ENCODE results near the gene KRTAP10-5.

GRCh38 chr21:44595524-44595923, 15.1 kb upstream of the KRTAP10-5 start:
- TF ChIP-seq E2F5 (CRISPR knock-in tag; IDR thresholded peaks at IDR 0.05) (no peak), TEAD4 (CRISPR knock-in tag; IDR thresholded peaks at IDR 0.05) (no peak), CTCF (IDR thresholded peaks at IDR 0.05) (no peak), KAT7 (CRISPR knock-in tag; IDR thresholded peaks at IDR 0.05; ENCODE audit: borderline replicate concordance) (no peak), MAX (CRISPR knock-in tag; IDR thresholded peaks at IDR 0.05) (no peak), ATF3 (CRISPR knock-in tag; conservative IDR thresholded peaks at IDR 0.05) (no peak), E2F1 (CRISPR knock-in tag; IDR thresholded peaks at IDR 0.05) (no peak), CREB1 (CRISPR knock-in tag; IDR thresholded peaks at IDR 0.05) (no peak), MYBL2 (CRISPR knock-in tag; IDR thresholded peaks at IDR 0.05) (no peak), ZNF416 (CRISPR knock-in tag; IDR thresholded peaks at IDR 0.05) (no peak), USF2 (CRISPR knock-in tag; IDR thresholded peaks at IDR 0.05) (no peak), SMAD3 (CRISPR knock-in tag; IDR thresholded peaks at IDR 0.05; ENCODE audit: borderline replicate concordance) (no peak), NFYB (CRISPR knock-in tag; conservative IDR thresholded peaks at IDR 0.05; ENCODE audit: low read depth) (no peak), GRHL2 (CRISPR knock-in tag; IDR thresholded peaks at IDR 0.05; ENCODE audit: insufficient replicate concordance, severe bottlenecking) (no peak)
